Measurements from ENCODE around the gene ACYP2.

DNA sequence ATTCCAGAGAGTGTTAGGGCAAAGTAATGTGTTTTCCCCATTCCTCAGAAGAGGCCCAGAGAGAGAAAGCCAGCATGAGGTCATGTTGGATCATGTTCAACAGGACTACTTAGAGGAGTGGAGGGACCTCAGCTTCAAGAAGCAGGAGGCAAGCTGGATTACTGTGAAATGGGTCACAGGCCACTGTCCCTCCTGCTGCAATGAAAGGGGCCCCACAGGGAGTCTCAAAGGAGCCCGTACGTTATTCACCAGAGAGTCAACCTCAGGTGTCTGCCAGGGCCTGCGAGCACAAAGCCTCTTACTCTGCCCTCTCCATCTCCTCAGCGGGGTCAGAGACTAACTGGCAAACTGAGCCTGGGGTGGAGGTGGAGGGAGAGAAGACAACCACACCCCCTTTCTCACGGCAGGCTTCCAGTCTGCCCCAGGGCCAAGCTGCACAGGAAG is 27.2 kb upstream of the ACYP2 start:
- TF ChIP-seq, protein P1, sequence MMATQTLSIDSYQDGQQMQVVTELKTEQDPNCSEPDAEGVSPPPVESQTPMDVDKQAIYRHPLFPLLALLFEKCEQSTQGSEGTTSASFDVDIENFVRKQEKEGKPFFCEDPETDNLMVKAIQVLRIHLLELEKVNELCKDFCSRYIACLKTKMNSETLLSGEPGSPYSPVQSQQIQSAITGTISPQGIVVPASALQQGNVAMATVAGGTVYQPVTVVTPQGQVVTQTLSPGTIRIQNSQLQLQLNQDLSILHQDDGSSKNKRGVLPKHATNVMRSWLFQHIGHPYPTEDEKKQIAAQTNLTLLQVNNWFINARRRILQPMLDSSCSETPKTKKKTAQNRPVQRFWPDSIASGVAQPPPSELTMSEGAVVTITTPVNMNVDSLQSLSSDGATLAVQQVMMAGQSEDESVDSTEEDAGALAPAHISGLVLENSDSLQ (IDR thresholded peaks at IDR 0.05) = no peak
- TF ChIP-seq SP1 (IDR thresholded peaks at IDR 0.05) = no peak
- TF ChIP-seq FOXM1 (IDR thresholded peaks at IDR 0.05; ENCODE audit: borderline replicate concordance) = no peak
- TF ChIP-seq TARDBP (IDR thresholded peaks at IDR 0.05) = no peak
- TF ChIP-seq SUZ12 (IDR thresholded peaks at IDR 0.05) = no peak
- no peak for TF ChIP-seq FOXA1 (IDR thresholded peaks at IDR 0.05)
- TF ChIP-seq ELF4 (IDR thresholded peaks at IDR 0.05) = no peak
- no peak for TF ChIP-seq HDGF (IDR thresholded peaks at IDR 0.05; ENCODE audit: borderline replicate concordance)
- TF ChIP-seq BHLHE40 (IDR thresholded peaks at IDR 0.05; ENCODE audit: borderline replicate concordance) = no peak
